Breast epithelium (tissue), 3 donors: ENCODE data around the gene RIPOR1.

Experiments used
- CTCF ChIP-seq, 3 donors: fragments of 450-650 bp; IDR thresholded peaks; one replicate each; pipeline ENCODE4 v1.5.1; 2016 to 2017; ENCODE audit warnings: antibody characterized with exemption in 3 of 3, mild to moderate bottlenecking in 3 of 3, moderate library complexity in 3 of 3
- POLR2AphosphoS5 ChIP-seq, 3 donors: sonication (generic); formaldehyde crosslinking; IDR thresholded peaks; one replicate each; pipeline ENCODE4 v1.6.1; 2017; ENCODE audit warnings: antibody characterized with exemption in 3 of 3

DNA sequence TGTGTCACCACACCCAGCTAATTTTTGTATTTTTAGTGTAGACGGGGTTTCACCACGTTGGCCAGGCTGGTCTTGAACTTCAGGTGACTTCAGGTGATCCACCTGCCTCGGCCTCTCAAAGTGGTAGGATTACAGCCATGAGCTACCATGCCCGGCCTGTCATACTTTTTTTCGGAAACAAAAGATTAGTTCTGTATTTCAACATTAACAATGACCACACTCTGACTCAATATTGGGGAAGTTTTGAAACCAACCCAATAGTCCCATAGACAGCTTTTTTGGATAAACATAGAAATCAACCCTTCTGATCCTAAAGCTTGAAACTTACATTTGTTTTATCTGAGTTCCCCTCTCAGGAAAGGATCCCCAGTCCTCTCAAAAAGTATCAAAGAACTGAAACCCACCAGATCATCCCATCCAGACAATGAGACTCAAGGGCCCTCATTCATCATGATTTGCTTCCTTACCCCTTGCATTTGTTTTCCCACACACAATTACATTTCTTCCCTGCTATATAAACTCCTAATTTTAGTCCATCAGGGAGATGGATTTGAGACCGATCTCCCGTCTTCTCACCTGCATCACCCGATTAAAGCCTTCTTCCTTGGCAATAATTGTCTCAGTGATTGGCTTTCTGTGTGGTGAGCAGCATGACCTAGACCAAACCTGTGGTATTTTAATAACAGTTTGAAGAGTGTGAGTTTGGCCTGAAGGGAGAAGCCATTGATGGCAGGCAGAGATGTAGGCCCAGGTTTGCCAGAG, 38.1 kb upstream of the RIPOR1 start:
- TF ChIP-seq CTCF (IDR thresholded peaks at IDR 0.05) (no peak), POLR2AphosphoS5 (IDR thresholded peaks at IDR 0.05) (no peak)
